ENCODE measurements around the gene SYT5. TPM values are rescaled to one million over a fixed set of nuclear protein-coding genes. Genes with fewer than 3 reads are reported as not detected.

Gene SYT5
- total and polyA plus RNA-seq, 9 of the 15 experiments (the other 6 are each of a cell fraction or from before 2014, with no cell fraction given): 1.3 to 20.9 (median 8.8) TPM

- no peak for TF ChIP-seq GTF3C2 (IDR thresholded peaks at IDR 0.05; ENCODE audit: borderline replicate concordance, extremely low read depth, insufficient read length)
- TF ChIP-seq FOXJ3 (CRISPR knock-in tag; IDR thresholded peaks at IDR 0.05): no peak
- peak; percentile 84 to 93 (median 85) for TF ChIP-seq CTCF (IDR thresholded peaks at IDR 0.05 in 2 of 3, conservative IDR thresholded peaks at IDR 0.05 in 1 of 3; ENCODE audit: insufficient read depth in 2 of 3, low read depth in 1 of 3, low read length in 3 of 3)
- no peak for TF ChIP-seq CGGBP1 (CRISPR knock-in tag; IDR thresholded peaks at IDR 0.05)
- no peak for TF ChIP-seq MITF (IDR thresholded peaks at IDR 0.05)
- TF ChIP-seq ZNF143 (CRISPR knock-in tag; IDR thresholded peaks at IDR 0.05): no peak
- no peak for TF ChIP-seq ZNF174 (CRISPR knock-in tag; IDR thresholded peaks at IDR 0.05)
- no peak for TF ChIP-seq CHCHD3 (CRISPR knock-in tag; IDR thresholded peaks at IDR 0.05)
- TF ChIP-seq, protein P1, sequence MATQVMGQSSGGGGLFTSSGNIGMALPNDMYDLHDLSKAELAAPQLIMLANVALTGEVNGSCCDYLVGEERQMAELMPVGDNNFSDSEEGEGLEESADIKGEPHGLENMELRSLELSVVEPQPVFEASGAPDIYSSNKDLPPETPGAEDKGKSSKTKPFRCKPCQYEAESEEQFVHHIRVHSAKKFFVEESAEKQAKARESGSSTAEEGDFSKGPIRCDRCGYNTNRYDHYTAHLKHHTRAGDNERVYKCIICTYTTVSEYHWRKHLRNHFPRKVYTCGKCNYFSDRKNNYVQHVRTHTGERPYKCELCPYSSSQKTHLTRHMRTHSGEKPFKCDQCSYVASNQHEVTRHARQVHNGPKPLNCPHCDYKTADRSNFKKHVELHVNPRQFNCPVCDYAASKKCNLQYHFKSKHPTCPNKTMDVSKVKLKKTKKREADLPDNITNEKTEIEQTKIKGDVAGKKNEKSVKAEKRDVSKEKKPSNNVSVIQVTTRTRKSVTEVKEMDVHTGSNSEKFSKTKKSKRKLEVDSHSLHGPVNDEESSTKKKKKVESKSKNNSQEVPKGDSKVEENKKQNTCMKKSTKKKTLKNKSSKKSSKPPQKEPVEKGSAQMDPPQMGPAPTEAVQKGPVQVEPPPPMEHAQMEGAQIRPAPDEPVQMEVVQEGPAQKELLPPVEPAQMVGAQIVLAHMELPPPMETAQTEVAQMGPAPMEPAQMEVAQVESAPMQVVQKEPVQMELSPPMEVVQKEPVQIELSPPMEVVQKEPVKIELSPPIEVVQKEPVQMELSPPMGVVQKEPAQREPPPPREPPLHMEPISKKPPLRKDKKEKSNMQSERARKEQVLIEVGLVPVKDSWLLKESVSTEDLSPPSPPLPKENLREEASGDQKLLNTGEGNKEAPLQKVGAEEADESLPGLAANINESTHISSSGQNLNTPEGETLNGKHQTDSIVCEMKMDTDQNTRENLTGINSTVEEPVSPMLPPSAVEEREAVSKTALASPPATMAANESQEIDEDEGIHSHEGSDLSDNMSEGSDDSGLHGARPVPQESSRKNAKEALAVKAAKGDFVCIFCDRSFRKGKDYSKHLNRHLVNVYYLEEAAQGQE (IDR thresholded peaks at IDR 0.05; ENCODE audit: borderline replicate concordance): peak; percentile 25; the same call in 1 of the 2 replicates
- TF ChIP-seq, protein P1 (CRISPR knock-in tag; IDR thresholded peaks at IDR 0.05; ENCODE audit: low read depth): no peak
- TF ChIP-seq ZC3H8 (IDR thresholded peaks at IDR 0.05): 0 out of 2 replicates have a peak, but pooled peaks have one; percentile 26
These were observed 33.9 kb downstream of the SYT5 start (continued) for GRCh38 chr19:55146078-55146704.
